ENCODE measurements around the gene ZNF441.
A peak's percentile ranks its signal among the peaks of the same experiment; 100 is the strongest.

Gene ZNF441

DNA sequence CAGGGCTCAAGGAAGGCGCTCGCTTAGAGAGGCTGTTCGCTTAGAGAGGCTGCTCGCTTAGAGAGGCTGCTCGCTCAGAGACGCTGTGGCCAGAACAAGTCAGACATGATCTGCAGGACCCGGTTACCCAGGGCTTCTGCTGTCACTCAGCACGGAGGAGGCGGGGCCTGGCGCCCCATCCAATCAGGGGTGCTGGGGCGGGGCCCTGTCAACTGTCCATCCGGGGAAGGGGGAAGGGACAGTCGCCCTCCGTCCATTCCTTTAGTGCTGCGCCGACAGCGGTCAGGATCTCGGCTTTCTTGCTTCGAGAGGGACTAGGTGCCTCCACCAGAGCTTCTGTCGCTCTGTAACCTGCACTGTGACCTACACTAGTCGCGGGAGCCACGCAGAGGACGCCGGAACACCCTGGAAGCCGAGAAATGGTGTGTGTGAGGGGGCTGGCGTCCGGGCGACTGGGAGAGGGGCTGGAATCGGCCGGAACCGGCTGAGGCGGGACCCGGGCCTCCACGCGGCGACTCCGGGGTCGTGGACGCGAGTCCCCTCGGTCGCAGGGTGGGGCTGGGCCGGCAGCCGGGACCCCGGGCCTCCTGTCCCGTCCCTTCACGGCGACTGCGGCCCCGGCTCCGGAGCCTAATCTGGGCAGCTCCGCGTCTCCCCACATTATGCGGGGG is 47.4 kb downstream of the ZNF441 start, which contains the start of gene ZNF440:
TSS of gene ZNF440 (plus strand) at position 245 of the 671 bp plus-strand sequence. CDS start at position 420, 175 bp downstream.
- POLR2A ChIA-PET, result interaction anchor here (0.5 to 1.3 kb wide), 7 partner anchors 13 to 627 kb away, joined by 3 to 4 read pairs (median 3); partner anchors contain the start of genes ZNF443 and ZNF625
- H3K4me1 ChIP-seq (ENCODE audit: control insufficient read depth, insufficient read depth, low read length), result no peaks in the 10 kb centered on the region
- CTCF ChIA-PET, result interaction anchor here (0.8 to 4.2 kb wide), 2 partner anchors 16 to 70 kb away, joined by 3 to 29 read pairs; partner anchors contain the start of gene ZNF491
- H3K36me3 ChIP-seq (ENCODE audit: control insufficient read depth in 2 of 2, insufficient read depth in 1 of 2, low read length in 2 of 2), result peaks cover 0 to 5% of the 10 kb centered on the region in 2 experiments; a peak in 2 of 3 replicates
- H3K4me3 ChIP-seq (ENCODE audit: low read depth, low read length), result peak within 1 kb of the TSS; percentile 87
- H3K9me3 ChIP-seq (ENCODE audit: control insufficient read depth, insufficient read depth, low read depth, low read length), result no peaks in the 10 kb centered on the region
- no peak within 1 kb of the TSS; the same call in 1 of the 2 replicates for H3K27ac ChIP-seq (ENCODE audit: extremely low read depth, low read depth, low read length)
- TF ChIP-seq SP3 (tag by site-specific recombination; IDR thresholded peaks at IDR 0.05) (peak; percentile 76), ZNF596 (tag by site-specific recombination; IDR thresholded peaks at IDR 0.05) (0 out of 2 replicates have a peak, but pooled peaks have one; percentile 5), ZNF660 (tag by site-specific recombination; IDR thresholded peaks at IDR 0.05) (0 out of 2 replicates have a peak, but pooled peaks have one; percentile 57), ZNF175 (tag by site-specific recombination; IDR thresholded peaks at IDR 0.05) (no peak), ZNF2 (tag by site-specific recombination; IDR thresholded peaks at IDR 0.05) (peak; percentile 48; the same call in 1 of the 2 replicates), ZNF324 (tag by site-specific recombination; IDR thresholded peaks at IDR 0.05) (0 out of 2 replicates have a peak, but pooled peaks have one; percentile 47), ZNF121 (tag by site-specific recombination; IDR thresholded peaks at IDR 0.05) (no peak), KLF16 (tag by site-specific recombination; IDR thresholded peaks at IDR 0.05) (peak; percentile 69; the same call in 1 of the 2 replicates), SP7 (tag by site-specific recombination; IDR thresholded peaks at IDR 0.05) (peak; percentile 60; the same call in 1 of the 2 replicates), SP2 (tag by site-specific recombination; IDR thresholded peaks at IDR 0.05) (peak; percentile 92), HOXA7 (CRISPR knock-in tag; IDR thresholded peaks at IDR 0.05; ENCODE audit: borderline replicate concordance) (no peak), REPIN1 (tag by site-specific recombination; IDR thresholded peaks at IDR 0.05; ENCODE audit: low read depth) (0 out of 2 replicates have a peak, but pooled peaks have one; percentile 35), ZNF600 (tag by site-specific recombination; IDR thresholded peaks at IDR 0.05) (peak; percentile 99), BCL11A (tag by site-specific recombination; IDR thresholded peaks at IDR 0.05; ENCODE audit: low read depth) (peak; percentile 82; the same call in 1 of the 2 replicates), ZNF19 (tag by site-specific recombination; IDR thresholded peaks at IDR 0.05; ENCODE audit: low read depth) (0 out of 2 replicates have a peak, but pooled peaks have one; percentile 4), ZNF335 (tag by site-specific recombination; conservative IDR thresholded peaks at IDR 0.05) (0 out of 2 replicates have a peak, but pooled peaks have one; percentile 53), ZXDB (tag by site-specific recombination; IDR thresholded peaks at IDR 0.05) (0 out of 2 replicates have a peak, but pooled peaks have one; percentile 3), ZBTB17 (tag by site-specific recombination; IDR thresholded peaks at IDR 0.05) (peak; percentile 69), ZFHX2 (tag by site-specific recombination; conservative IDR thresholded peaks at IDR 0.05) (no peak), ZNF76 (tag by site-specific recombination; IDR thresholded peaks at IDR 0.05; ENCODE audit: borderline replicate concordance, low read depth) (peak; percentile 71), ZNF394 (tag by site-specific recombination; IDR thresholded peaks at IDR 0.05; ENCODE audit: borderline replicate concordance) (no peak)
- TF ChIP-seq, protein P1, sequence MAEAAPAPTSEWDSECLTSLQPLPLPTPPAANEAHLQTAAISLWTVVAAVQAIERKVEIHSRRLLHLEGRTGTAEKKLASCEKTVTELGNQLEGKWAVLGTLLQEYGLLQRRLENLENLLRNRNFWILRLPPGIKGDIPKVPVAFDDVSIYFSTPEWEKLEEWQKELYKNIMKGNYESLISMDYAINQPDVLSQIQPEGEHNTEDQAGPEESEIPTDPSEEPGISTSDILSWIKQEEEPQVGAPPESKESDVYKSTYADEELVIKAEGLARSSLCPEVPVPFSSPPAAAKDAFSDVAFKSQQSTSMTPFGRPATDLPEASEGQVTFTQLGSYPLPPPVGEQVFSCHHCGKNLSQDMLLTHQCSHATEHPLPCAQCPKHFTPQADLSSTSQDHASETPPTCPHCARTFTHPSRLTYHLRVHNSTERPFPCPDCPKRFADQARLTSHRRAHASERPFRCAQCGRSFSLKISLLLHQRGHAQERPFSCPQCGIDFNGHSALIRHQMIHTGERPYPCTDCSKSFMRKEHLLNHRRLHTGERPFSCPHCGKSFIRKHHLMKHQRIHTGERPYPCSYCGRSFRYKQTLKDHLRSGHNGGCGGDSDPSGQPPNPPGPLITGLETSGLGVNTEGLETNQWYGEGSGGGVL (tag by site-specific recombination; IDR thresholded peaks at IDR 0.05), result peak; percentile 28; the same call in 1 of the 2 replicates
- TF ChIP-seq, protein P2, sequence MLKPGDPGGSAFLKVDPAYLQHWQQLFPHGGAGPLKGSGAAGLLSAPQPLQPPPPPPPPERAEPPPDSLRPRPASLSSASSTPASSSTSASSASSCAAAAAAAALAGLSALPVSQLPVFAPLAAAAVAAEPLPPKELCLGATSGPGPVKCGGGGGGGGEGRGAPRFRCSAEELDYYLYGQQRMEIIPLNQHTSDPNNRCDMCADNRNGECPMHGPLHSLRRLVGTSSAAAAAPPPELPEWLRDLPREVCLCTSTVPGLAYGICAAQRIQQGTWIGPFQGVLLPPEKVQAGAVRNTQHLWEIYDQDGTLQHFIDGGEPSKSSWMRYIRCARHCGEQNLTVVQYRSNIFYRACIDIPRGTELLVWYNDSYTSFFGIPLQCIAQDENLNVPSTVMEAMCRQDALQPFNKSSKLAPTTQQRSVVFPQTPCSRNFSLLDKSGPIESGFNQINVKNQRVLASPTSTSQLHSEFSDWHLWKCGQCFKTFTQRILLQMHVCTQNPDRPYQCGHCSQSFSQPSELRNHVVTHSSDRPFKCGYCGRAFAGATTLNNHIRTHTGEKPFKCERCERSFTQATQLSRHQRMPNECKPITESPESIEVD (tag by site-specific recombination; IDR thresholded peaks at IDR 0.05), result no peak
- TF ChIP-seq, protein P3, sequence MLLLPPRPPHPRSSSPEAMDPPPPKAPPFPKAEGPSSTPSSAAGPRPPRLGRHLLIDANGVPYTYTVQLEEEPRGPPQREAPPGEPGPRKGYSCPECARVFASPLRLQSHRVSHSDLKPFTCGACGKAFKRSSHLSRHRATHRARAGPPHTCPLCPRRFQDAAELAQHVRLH (tag by site-specific recombination; IDR thresholded peaks at IDR 0.05), result no peak
- TF ChIP-seq, protein P4, sequence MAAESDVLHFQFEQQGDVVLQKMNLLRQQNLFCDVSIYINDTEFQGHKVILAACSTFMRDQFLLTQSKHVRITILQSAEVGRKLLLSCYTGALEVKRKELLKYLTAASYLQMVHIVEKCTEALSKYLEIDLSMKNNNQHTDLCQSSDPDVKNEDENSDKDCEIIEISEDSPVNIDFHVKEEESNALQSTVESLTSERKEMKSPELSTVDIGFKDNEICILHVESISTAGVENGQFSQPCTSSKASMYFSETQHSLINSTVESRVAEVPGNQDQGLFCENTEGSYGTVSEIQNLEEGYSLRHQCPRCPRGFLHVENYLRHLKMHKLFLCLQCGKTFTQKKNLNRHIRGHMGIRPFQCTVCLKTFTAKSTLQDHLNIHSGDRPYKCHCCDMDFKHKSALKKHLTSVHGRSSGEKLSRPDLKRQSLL (tag by site-specific recombination; IDR thresholded peaks at IDR 0.05), result no peak
- TF ChIP-seq, protein P5, sequence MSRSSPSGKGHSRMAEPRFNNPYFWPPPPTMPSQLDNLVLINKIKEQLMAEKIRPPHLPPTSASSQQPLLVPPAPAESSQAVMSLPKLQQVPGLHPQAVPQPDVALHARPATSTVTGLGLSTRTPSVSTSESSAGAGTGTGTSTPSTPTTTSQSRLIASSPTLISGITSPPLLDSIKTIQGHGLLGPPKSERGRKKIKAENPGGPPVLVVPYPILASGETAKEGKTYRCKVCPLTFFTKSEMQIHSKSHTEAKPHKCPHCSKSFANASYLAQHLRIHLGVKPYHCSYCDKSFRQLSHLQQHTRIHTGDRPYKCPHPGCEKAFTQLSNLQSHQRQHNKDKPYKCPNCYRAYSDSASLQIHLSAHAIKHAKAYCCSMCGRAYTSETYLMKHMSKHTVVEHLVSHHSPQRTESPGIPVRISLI (tag by site-specific recombination; IDR thresholded peaks at IDR 0.05), result no peak
- TF ChIP-seq, protein P6, sequence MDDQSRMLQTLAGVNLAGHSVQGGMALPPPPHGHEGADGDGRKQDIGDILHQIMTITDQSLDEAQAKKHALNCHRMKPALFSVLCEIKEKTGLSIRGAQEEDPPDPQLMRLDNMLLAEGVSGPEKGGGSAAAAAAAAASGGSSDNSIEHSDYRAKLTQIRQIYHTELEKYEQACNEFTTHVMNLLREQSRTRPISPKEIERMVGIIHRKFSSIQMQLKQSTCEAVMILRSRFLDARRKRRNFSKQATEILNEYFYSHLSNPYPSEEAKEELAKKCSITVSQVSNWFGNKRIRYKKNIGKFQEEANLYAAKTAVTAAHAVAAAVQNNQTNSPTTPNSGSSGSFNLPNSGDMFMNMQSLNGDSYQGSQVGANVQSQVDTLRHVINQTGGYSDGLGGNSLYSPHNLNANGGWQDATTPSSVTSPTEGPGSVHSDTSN (CRISPR knock-in tag; IDR thresholded peaks at IDR 0.05), result 0 out of 2 replicates have a peak, but pooled peaks have one; percentile 33
- TF ChIP-seq, protein P7, sequence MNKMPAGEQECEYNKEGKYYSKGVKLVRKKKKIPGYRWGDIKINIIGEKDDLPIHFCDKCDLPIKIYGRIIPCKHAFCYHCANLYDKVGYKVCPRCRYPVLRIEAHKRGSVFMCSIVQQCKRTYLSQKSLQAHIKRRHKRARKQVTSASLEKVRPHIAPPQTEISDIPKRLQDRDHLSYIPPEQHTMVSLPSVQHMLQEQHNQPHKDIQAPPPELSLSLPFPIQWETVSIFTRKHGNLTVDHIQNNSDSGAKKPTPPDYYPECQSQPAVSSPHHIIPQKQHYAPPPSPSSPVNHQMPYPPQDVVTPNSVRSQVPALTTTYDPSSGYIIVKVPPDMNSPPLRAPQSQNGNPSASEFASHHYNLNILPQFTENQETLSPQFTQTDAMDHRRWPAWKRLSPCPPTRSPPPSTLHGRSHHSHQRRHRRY (tag by site-specific recombination; IDR thresholded peaks at IDR 0.05), result no peak

Data from HEK293 (cell line).